ENCODE measurements around the gene USP46. TPM values are rescaled to one million over a fixed set of nuclear protein-coding genes. Genes with fewer than 3 reads are reported as not detected.

USP46 gene
- total RNA-seq, 4 donors from 2014 or later: 8.4 to 17.5 (median 10.5) TPM

- Histone ChIP-seq H3K27me3 (no peaks in the 10 kb centered on the region), H3K4me3 (no peak overlapping the region), H3K36me3 (no peaks in the 10 kb centered on the region), H3K4me1 (no peaks in the 10 kb centered on the region), H3K9me3 (no peaks in the 10 kb centered on the region), H3K27ac (no peak overlapping the region)
- 100% methylated on average over 1 of the region's 1 CpG for WGBS
- DNase-seq (ENCODE audit: low spot score in 2 of 2): no peak
- TF ChIP-seq POLR2A (IDR thresholded peaks at IDR 0.05) (no peak), EP300 (IDR thresholded peaks at IDR 0.05) (no peak), POLR2AphosphoS5 (IDR thresholded peaks at IDR 0.05) (no peak)
- TF ChIP-seq, protein P1, sequence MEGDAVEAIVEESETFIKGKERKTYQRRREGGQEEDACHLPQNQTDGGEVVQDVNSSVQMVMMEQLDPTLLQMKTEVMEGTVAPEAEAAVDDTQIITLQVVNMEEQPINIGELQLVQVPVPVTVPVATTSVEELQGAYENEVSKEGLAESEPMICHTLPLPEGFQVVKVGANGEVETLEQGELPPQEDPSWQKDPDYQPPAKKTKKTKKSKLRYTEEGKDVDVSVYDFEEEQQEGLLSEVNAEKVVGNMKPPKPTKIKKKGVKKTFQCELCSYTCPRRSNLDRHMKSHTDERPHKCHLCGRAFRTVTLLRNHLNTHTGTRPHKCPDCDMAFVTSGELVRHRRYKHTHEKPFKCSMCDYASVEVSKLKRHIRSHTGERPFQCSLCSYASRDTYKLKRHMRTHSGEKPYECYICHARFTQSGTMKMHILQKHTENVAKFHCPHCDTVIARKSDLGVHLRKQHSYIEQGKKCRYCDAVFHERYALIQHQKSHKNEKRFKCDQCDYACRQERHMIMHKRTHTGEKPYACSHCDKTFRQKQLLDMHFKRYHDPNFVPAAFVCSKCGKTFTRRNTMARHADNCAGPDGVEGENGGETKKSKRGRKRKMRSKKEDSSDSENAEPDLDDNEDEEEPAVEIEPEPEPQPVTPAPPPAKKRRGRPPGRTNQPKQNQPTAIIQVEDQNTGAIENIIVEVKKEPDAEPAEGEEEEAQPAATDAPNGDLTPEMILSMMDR (IDR thresholded peaks at IDR 0.05): no peak
Measured at GRCh38 chr4:52575406-52575805, 83.7 kb downstream of the USP46 start.

DNA sequence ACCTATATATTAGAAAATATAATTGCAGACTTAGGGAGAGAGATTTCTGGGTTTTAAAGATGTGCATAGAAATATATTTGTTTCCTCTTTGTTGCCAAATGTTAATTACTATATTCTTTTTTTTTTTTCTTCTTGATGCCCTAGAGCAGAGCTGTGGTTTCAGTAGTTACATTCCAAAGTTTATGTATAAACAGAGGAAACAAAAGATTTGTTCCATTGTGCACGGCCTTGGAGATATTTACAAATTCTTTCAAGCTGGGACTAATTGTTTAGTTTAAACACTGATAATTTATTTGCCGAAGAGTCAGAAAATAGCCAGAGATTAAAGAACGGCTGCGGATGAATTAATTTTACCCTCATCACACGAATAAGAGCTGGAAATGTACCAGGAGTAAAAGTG is 85.1 kb downstream of the USP46 start:
- WGBS: 48% methylated on average over 5 of the region's 5 CpGs
- Histone ChIP-seq H3K27ac (no peak overlapping the region), H3K27me3 (no peaks in the 10 kb centered on the region), H3K4me3 (no peak overlapping the region), H3K36me3 (no peaks in the 10 kb centered on the region), H3K9me3 (no peaks in the 10 kb centered on the region), H3K4me1 (no peaks in the 10 kb centered on the region)
- DNase-seq (ENCODE audit: low spot score in 2 of 2): no peak
- no peak for TF ChIP-seq POLR2AphosphoS5 (IDR thresholded peaks at IDR 0.05)
- no peak for TF ChIP-seq POLR2A (IDR thresholded peaks at IDR 0.05)
- TF ChIP-seq, protein P1 (IDR thresholded peaks at IDR 0.05): no peak
- no peak for TF ChIP-seq EP300 (IDR thresholded peaks at IDR 0.05)

- H3K4me1 ChIP-seq: no peaks in the 10 kb centered on the region
- no peak overlapping the region for H3K4me3 ChIP-seq
- WGBS: 77% methylated on average over 1 of the region's 1 CpG
- DNase-seq (ENCODE audit: low spot score in 2 of 2): no peak
- no peak overlapping the region for H3K27ac ChIP-seq
- no peaks in the 10 kb centered on the region for H3K36me3 ChIP-seq
- no peaks in the 10 kb centered on the region for H3K9me3 ChIP-seq
- TF ChIP-seq, protein P1 (IDR thresholded peaks at IDR 0.05): no peak
- TF ChIP-seq EP300 (IDR thresholded peaks at IDR 0.05) (no peak), POLR2A (IDR thresholded peaks at IDR 0.05) (no peak), POLR2AphosphoS5 (IDR thresholded peaks at IDR 0.05) (no peak)
- no peaks in the 10 kb centered on the region for H3K27me3 ChIP-seq
Measured at GRCh38 chr4:52573551-52573950, 85.5 kb downstream of the USP46 start.

GRCh38 chr4:52572936-52573485 is 86.1 kb downstream of the USP46 start:
- WGBS: 84% methylated on average over 6 of the region's 6 CpGs
- Histone ChIP-seq H3K36me3 (no peaks in the 10 kb centered on the region), H3K27me3 (no peaks in the 10 kb centered on the region), H3K4me3 (no peak overlapping the region), H3K9me3 (no peaks in the 10 kb centered on the region), H3K27ac (no peak overlapping the region), H3K4me1 (no peaks in the 10 kb centered on the region)
- TF ChIP-seq EP300 (IDR thresholded peaks at IDR 0.05) (no peak), POLR2AphosphoS5 (IDR thresholded peaks at IDR 0.05) (no peak), POLR2A (IDR thresholded peaks at IDR 0.05) (no peak)
- TF ChIP-seq, protein P1 (IDR thresholded peaks at IDR 0.05): no peak
- no peak for DNase-seq (ENCODE audit: low spot score in 2 of 2)

GRCh38 chr4:52568351-52568750 is 90.8 kb downstream of the USP46 start:
- 90% methylated on average over 3 of the region's 3 CpGs for WGBS
- H3K27ac ChIP-seq: no peak overlapping the region
- TF ChIP-seq POLR2A (IDR thresholded peaks at IDR 0.05): no peak
- TF ChIP-seq EP300 (IDR thresholded peaks at IDR 0.05): no peak

More at GRCh38 chr4:52568351-52568750, 90.8 kb downstream of the USP46 start:
- Histone ChIP-seq H3K4me1 (no peaks in the 10 kb centered on the region), H3K27me3 (no peaks in the 10 kb centered on the region), H3K4me3 (no peak overlapping the region), H3K9me3 (no peaks in the 10 kb centered on the region), H3K36me3 (no peaks in the 10 kb centered on the region)
- no peak for DNase-seq (ENCODE audit: low spot score in 2 of 2)
